HEK293 (cell line): ENCODE data around the gene ARHGAP42.

ENCODE experiments used
- CTCF ChIA-PET: fragments of 350-600 bp; formaldehyde crosslinking; extraction: SDS; loops from one replicate; lab custom pipeline; 2021; ENCODE audit warnings: antibody characterized with exemption; lab: Yijun Ruan, JAX
- POLR2A ChIA-PET: fragments of 300-600 bp; formaldehyde crosslinking; extraction: SDS; loops from one replicate; lab custom pipeline; 2020; ENCODE audit warnings: antibody characterized with exemption, inconsistent platforms; lab: Yijun Ruan, JAX
- H3K27ac ChIP-seq: fragments of 200-500 bp; sonication (Bioruptor generic); 2 replicates; pipeline ENCODE4 v1.5.1; 2014; ENCODE audit warnings: low read depth, low read length, control low read depth, inconsistent platforms; ENCODE audit errors: extremely low read depth
- H3K36me3 ChIP-seq, 2 experiments: fragments of 200-500 bp in 1 of 2; sonication (Bioruptor generic) in 1 of 2; 1 replicate in 1 of 2; 2 replicates in 1 of 2; pipeline ENCODE4 v1.5.1; 2014 to 2017; ENCODE audit warnings: inconsistent platforms in 2 of 2, low read length in 2 of 2; ENCODE audit not compliant: control insufficient read depth in 2 of 2, insufficient read depth in 1 of 2
- H3K4me1 ChIP-seq: fragments of 200-500 bp; sonication (Bioruptor generic); 2 replicates; pipeline ENCODE4 v1.5.1; 2014; ENCODE audit warnings: mild to moderate bottlenecking, low read length, inconsistent platforms; ENCODE audit not compliant: control insufficient read depth, insufficient read depth
- H3K4me3 ChIP-seq: 2 replicates; pipeline ENCODE4 v1.5.1; 2011; ENCODE audit warnings: low read depth, mild to moderate bottlenecking, control low read depth, low read length, moderate library complexity
- H3K9me3 ChIP-seq: fragments of 200-500 bp; sonication (Bioruptor generic); 2 replicates; pipeline ENCODE4 v1.5.1; 2014; ENCODE audit warnings: low read depth, low read length, inconsistent platforms; ENCODE audit not compliant: control insufficient read depth, insufficient read depth
- IKZF3 ChIP-seq: fragments of 450-650 bp; IDR thresholded peaks from 2 replicates; pipeline ENCODE4 v1.5.0; 2018; ENCODE audit warnings: missing biosample characterization, mild to moderate bottlenecking, missing genetic modification characterization, moderate library complexity
- KLF8 ChIP-seq: fragments of 450-650 bp; formaldehyde crosslinking; IDR thresholded peaks from 2 replicates; pipeline ENCODE4 v1.5.1; 2016; ENCODE audit warnings: missing biosample characterization, missing genetic modification characterization
- SALL2 ChIP-seq: fragments of 450-650 bp; formaldehyde crosslinking; IDR thresholded peaks from 2 replicates; pipeline ENCODE4 v1.5.0; 2017; ENCODE audit warnings: missing biosample characterization, mild to moderate bottlenecking, missing genetic modification characterization, borderline replicate concordance
- ZBTB17 ChIP-seq: fragments of 450-650 bp; formaldehyde crosslinking; IDR thresholded peaks from 2 replicates; pipeline ENCODE4 v1.5.1; 2016; ENCODE audit warnings: missing biosample characterization, missing genetic modification characterization
- ZEB2 ChIP-seq: fragments of 450-650 bp; formaldehyde crosslinking; IDR thresholded peaks from 2 replicates; pipeline ENCODE4 v1.5.1; 2016; ENCODE audit warnings: missing biosample characterization, missing genetic modification characterization
- ZFHX2 ChIP-seq: fragments of 450-650 bp; formaldehyde crosslinking; conservative IDR thresholded peaks from 2 replicates; pipeline ENCODE4 v1.5.1; 2016; ENCODE audit warnings: missing biosample characterization, missing genetic modification characterization
- ZNF223 ChIP-seq: fragments of 450-650 bp; formaldehyde crosslinking; IDR thresholded peaks from 2 replicates; pipeline ENCODE4 v1.5.1; 2016; ENCODE audit warnings: missing biosample characterization, missing genetic modification characterization
- ZNF239 ChIP-seq: fragments of 450-650 bp; formaldehyde crosslinking; IDR thresholded peaks from 2 replicates; pipeline ENCODE4 v1.5.1; 2016; ENCODE audit warnings: missing biosample characterization, missing genetic modification characterization
- ZNF292 ChIP-seq: fragments of 450-650 bp; formaldehyde crosslinking; IDR thresholded peaks from 2 replicates; pipeline ENCODE4 v1.5.1; 2016; ENCODE audit warnings: low read depth, missing biosample characterization, missing genetic modification characterization, borderline replicate concordance
- ZNF311 ChIP-seq: fragments of 450-650 bp; formaldehyde crosslinking; IDR thresholded peaks from 2 replicates; pipeline ENCODE4 v1.5.1; 2017; ENCODE audit warnings: missing biosample characterization, missing genetic modification characterization, borderline replicate concordance
- ZNF366 ChIP-seq: fragments of 450-650 bp; formaldehyde crosslinking; conservative IDR thresholded peaks from 2 replicates; pipeline ENCODE4 v1.5.1; 2016; ENCODE audit warnings: missing biosample characterization, missing genetic modification characterization
- ZNF560 ChIP-seq: fragments of 450-650 bp; formaldehyde crosslinking; IDR thresholded peaks from 2 replicates; pipeline ENCODE4 v1.5.1; 2017; ENCODE audit warnings: missing biosample characterization, missing genetic modification characterization, borderline replicate concordance
- ZNF621 ChIP-seq: fragments of 450-650 bp; formaldehyde crosslinking; IDR thresholded peaks from 2 replicates; pipeline ENCODE4 v1.5.1; 2017; ENCODE audit warnings: missing biosample characterization, missing genetic modification characterization
- ZNF629 ChIP-seq: fragments of 450-650 bp; formaldehyde crosslinking; IDR thresholded peaks from 2 replicates; pipeline ENCODE4 v1.5.1; 2017; ENCODE audit warnings: missing biosample characterization, missing genetic modification characterization
- ZNF791 ChIP-seq: fragments of 450-650 bp; formaldehyde crosslinking; IDR thresholded peaks from 2 replicates; pipeline ENCODE4 v1.5.1; 2016; ENCODE audit warnings: missing biosample characterization, missing genetic modification characterization
- TF ChIP-seq, protein P1 (sequence below): fragments of 450-650 bp; formaldehyde crosslinking; IDR thresholded peaks from 2 replicates; pipeline ENCODE4 v1.5.1; 2017; ENCODE audit warnings: missing biosample characterization, missing genetic modification characterization
- TF ChIP-seq, protein P2 (sequence below): fragments of 450-650 bp; formaldehyde crosslinking; IDR thresholded peaks from 2 replicates; pipeline ENCODE4 v1.5.1; 2016; ENCODE audit warnings: missing biosample characterization, missing genetic modification characterization
- TF ChIP-seq, protein P3 (sequence below): IDR thresholded peaks from 2 replicates; pipeline ENCODE4 v1.6.1; 2011; ENCODE audit warnings: mild to moderate bottlenecking, low read depth, low read length, borderline replicate concordance

ARHGAP42 gene

DNA sequence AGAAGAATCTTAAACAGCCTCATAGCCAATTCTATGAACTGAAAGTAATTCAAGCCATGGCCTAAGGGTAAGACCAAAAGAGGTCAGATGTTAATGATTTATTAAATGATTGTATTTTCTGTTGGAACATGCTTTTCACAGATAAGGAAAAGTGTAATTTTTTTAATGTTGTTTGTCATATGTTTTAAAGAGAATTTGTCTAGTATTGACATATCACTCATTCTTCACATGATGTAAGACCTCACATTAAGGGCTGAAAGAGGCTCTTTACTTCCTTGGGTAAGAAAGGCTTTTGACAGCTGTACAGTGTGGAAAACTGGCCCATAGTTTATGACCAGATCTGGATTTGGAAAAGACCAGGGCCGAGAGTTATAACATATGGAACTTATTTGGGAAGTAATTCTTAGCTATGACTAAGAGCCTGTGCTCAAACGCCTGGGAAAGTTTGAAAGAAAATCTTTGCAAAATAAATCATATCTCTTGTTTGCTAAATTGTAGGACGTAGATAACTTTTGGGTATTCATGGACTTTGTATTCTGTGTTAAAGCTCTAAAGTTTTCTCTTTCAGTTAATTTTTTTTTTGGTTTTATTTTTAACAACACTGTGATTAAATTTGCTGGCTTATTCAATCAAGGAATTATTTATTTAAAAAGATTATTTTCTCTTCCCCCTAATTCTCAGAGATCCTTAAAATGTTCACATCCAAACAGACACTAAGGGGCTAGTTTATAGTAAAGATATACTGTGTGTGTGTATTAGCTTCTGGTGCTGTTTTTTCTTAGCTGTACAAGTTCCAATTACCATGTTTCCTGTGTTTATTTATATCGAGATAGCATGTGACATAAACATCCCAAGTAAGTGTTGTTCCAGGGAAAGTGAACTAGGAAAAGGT is 162.2 kb downstream of the ARHGAP42 start (continued):
- TF ChIP-seq ZNF366 (tag by site-specific recombination) = 0 out of 2 replicates have a peak, but pooled peaks have one; percentile 22

GRCh38 chr11:100849901-100850235 is 162.8 kb downstream of the ARHGAP42 start:
- POLR2A ChIA-PET = interaction anchor here (1.2 to 1.5 kb wide), 2 partner anchors 19 to 27 kb away, joined by 3 to 4 read pairs; no protein-coding TSS in a partner anchor
- CTCF ChIA-PET = no interaction called here
- no peaks in the 10 kb centered on the region for H3K36me3 ChIP-seq
- H3K4me1 ChIP-seq = peaks cover 7% of the 10 kb centered on the region; the same call in 1 of the 2 replicates
- H3K4me3 ChIP-seq = no peak overlapping the region
- H3K27ac ChIP-seq = no peak overlapping the region
- TF ChIP-seq, protein P1, sequence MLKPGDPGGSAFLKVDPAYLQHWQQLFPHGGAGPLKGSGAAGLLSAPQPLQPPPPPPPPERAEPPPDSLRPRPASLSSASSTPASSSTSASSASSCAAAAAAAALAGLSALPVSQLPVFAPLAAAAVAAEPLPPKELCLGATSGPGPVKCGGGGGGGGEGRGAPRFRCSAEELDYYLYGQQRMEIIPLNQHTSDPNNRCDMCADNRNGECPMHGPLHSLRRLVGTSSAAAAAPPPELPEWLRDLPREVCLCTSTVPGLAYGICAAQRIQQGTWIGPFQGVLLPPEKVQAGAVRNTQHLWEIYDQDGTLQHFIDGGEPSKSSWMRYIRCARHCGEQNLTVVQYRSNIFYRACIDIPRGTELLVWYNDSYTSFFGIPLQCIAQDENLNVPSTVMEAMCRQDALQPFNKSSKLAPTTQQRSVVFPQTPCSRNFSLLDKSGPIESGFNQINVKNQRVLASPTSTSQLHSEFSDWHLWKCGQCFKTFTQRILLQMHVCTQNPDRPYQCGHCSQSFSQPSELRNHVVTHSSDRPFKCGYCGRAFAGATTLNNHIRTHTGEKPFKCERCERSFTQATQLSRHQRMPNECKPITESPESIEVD (tag by site-specific recombination) = peak; percentile 47; the same call in 1 of the 2 replicates
- TF ChIP-seq, protein P2, sequence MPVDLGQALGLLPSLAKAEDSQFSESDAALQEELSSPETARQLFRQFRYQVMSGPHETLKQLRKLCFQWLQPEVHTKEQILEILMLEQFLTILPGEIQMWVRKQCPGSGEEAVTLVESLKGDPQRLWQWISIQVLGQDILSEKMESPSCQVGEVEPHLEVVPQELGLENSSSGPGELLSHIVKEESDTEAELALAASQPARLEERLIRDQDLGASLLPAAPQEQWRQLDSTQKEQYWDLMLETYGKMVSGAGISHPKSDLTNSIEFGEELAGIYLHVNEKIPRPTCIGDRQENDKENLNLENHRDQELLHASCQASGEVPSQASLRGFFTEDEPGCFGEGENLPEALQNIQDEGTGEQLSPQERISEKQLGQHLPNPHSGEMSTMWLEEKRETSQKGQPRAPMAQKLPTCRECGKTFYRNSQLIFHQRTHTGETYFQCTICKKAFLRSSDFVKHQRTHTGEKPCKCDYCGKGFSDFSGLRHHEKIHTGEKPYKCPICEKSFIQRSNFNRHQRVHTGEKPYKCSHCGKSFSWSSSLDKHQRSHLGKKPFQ = no peak
- no peak for TF ChIP-seq ZNF292 (tag by site-specific recombination)
- H3K9me3 ChIP-seq = no peaks in the 10 kb centered on the region

GRCh38 chr11:100851147-100851546 is 164.1 kb downstream of the ARHGAP42 start:
- Histone ChIP-seq H3K4me1 (peaks cover 7% of the 10 kb centered on the region; the same call in 1 of the 2 replicates), H3K36me3 (no peaks in the 10 kb centered on the region), H3K4me3 (no peak overlapping the region), H3K27ac (no peak overlapping the region), H3K9me3 (no peaks in the 10 kb centered on the region)
- POLR2A ChIA-PET = interaction anchor here (0.7 to 1.1 kb wide), 3 partner anchors 25 to 172 kb away, joined by 6 to 7 read pairs (median 6); no protein-coding TSS in a partner anchor
- TF ChIP-seq KLF8 (tag by site-specific recombination) (no peak), ZEB2 (tag by site-specific recombination) (no peak), ZNF629 (tag by site-specific recombination) (peak; percentile 70), ZNF239 (no peak), ZFHX2 (no peak), IKZF3 (tag by site-specific recombination) (no peak)
- TF ChIP-seq, protein P3, sequence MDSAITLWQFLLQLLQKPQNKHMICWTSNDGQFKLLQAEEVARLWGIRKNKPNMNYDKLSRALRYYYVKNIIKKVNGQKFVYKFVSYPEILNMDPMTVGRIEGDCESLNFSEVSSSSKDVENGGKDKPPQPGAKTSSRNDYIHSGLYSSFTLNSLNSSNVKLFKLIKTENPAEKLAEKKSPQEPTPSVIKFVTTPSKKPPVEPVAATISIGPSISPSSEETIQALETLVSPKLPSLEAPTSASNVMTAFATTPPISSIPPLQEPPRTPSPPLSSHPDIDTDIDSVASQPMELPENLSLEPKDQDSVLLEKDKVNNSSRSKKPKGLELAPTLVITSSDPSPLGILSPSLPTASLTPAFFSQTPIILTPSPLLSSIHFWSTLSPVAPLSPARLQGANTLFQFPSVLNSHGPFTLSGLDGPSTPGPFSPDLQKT = no peak
- CTCF ChIA-PET = interaction anchor here (1.1 to 2.7 kb wide), 2 partner anchors 163 to 274 kb away, joined by 3 to 11 read pairs; no protein-coding TSS in a partner anchor

- TF ChIP-seq ZNF621 = no peak
- no peak for TF ChIP-seq SALL2 (tag by site-specific recombination)
- no peak for TF ChIP-seq ZNF311 (tag by site-specific recombination)
- TF ChIP-seq ZBTB17 (tag by site-specific recombination) = no peak
- TF ChIP-seq ZNF560 (tag by site-specific recombination) = no peak
- no peak for TF ChIP-seq ZNF791 (tag by site-specific recombination)
- no peak for TF ChIP-seq ZNF223 (tag by site-specific recombination)
- TF ChIP-seq, all 188 proteins: peak for 0
- H3K9me3 ChIP-seq = no peaks in the 10 kb centered on the region
- no peak overlapping the region for H3K27ac ChIP-seq
- no peak overlapping the region for H3K4me3 ChIP-seq
- CTCF ChIA-PET = interaction anchor here (0.6 to 2.7 kb wide), 3 partner anchors 164 to 275 kb away, joined by 3 to 11 read pairs (median 4); no protein-coding TSS in a partner anchor
- peaks cover 7% of the 10 kb centered on the region; the same call in 1 of the 2 replicates for H3K4me1 ChIP-seq
- H3K36me3 ChIP-seq = no peaks in the 10 kb centered on the region
- POLR2A ChIA-PET = interaction anchor here (1.1 kb wide), 1 partner anchor 24 kb away, joined by 6 read pairs; no protein-coding TSS in a partner anchor
Measured at GRCh38 chr11:100851584-100852152, 164.6 kb downstream of the ARHGAP42 start.
